Measurements from ENCODE around the gene NANS. TPM values are rescaled to one million over a fixed set of nuclear protein-coding genes. Genes with fewer than 3 reads are reported as not detected.
A peak's percentile ranks its signal among the peaks of the same experiment; 100 is the strongest.

NANS gene
- total RNA-seq, 2 donors from 2014 or later: 223 to 254 TPM

GRCh38 chr9:98078895-98079294 lies 22.4 kb downstream of the NANS start:
- Histone ChIP-seq H3K9me3 (no peaks in the 10 kb centered on the region), H3K4me1 (peaks cover 10% of the 10 kb centered on the region), H3K4me3 (no peak overlapping the region), H3K9ac (ENCODE audit: low read depth in 2 of 2, low read length in 2 of 2) (no peak overlapping the region), H3K36me3 (peaks cover 15% of the 10 kb centered on the region), H3K27ac (no peak overlapping the region), H3K27me3 (no peaks in the 10 kb centered on the region)
- no peak for TF ChIP-seq CTCF (IDR thresholded peaks at IDR 0.05)
- intact Hi-C loops (cut with DNase I): loop anchor here (5.0 to 10.0 kb wide), 3 partner anchors 38 to 186 kb away; partner anchors contain the start of gene TRIM14
- DNase-seq: no peak

GRCh38 chr9:98080326-98080725 lies 23.8 kb downstream of the NANS start:
- H3K27ac ChIP-seq: peak overlapping the region; percentile 64
- H3K9ac ChIP-seq (ENCODE audit: low read depth in 2 of 2, low read length in 2 of 2): no peak overlapping the region
- no peak overlapping the region for H3K4me3 ChIP-seq
- intact Hi-C loops (cut with DNase I): no loop called here
- TF ChIP-seq CTCF (IDR thresholded peaks at IDR 0.05): no peak
- H3K9me3 ChIP-seq: no peaks in the 10 kb centered on the region
- DNase-seq: no peak
- peaks cover 15% of the 10 kb centered on the region for H3K36me3 ChIP-seq
- H3K27me3 ChIP-seq: no peaks in the 10 kb centered on the region
- peaks cover 6% of the 10 kb centered on the region for H3K4me1 ChIP-seq

- Histone ChIP-seq H3K9me3 (no peaks in the 10 kb centered on the region), H3K27ac (peak overlapping the region; percentile 64), H3K9ac (ENCODE audit: low read depth in 2 of 2, low read length in 2 of 2) (peak overlapping the region in 1 of 2 donors; percentile 27), H3K4me3 (no peak overlapping the region), H3K4me1 (peaks cover 6% of the 10 kb centered on the region), H3K36me3 (peaks cover 15% of the 10 kb centered on the region), H3K27me3 (no peaks in the 10 kb centered on the region)
- TF ChIP-seq CTCF (IDR thresholded peaks at IDR 0.05): no peak
- DNase-seq: no peak
- intact Hi-C loops (cut with DNase I): no loop called here
These were observed 24.2 kb downstream of the NANS start for GRCh38 chr9:98080780-98081179.

- intact Hi-C loops (cut with DNase I): no loop called here
- DNase-seq: peak; percentile 57
- Histone ChIP-seq H3K4me3 (no peak overlapping the region), H3K36me3 (peaks cover 15% of the 10 kb centered on the region), H3K9ac (ENCODE audit: low read depth in 2 of 2, low read length in 2 of 2) (peak overlapping the region in 1 of 2 donors; percentile 48), H3K27me3 (no peaks in the 10 kb centered on the region), H3K9me3 (no peaks in the 10 kb centered on the region), H3K27ac (peak overlapping the region; percentile 64), H3K4me1 (peaks cover 6% of the 10 kb centered on the region)
- TF ChIP-seq CTCF (IDR thresholded peaks at IDR 0.05): no peak
These were observed 25.1 kb downstream of the NANS start for GRCh38 chr9:98081477-98082219.

GRCh38 chr9:98083061-98083501 lies 26.5 kb downstream of the NANS start:
- TF ChIP-seq CTCF (IDR thresholded peaks at IDR 0.05): no peak
- peak overlapping the region; percentile 64 for H3K27ac ChIP-seq
- no peak for DNase-seq
- H3K27me3 ChIP-seq: no peaks in the 10 kb centered on the region
- H3K4me3 ChIP-seq: no peak overlapping the region
- H3K9ac ChIP-seq (ENCODE audit: low read depth in 2 of 2, low read length in 2 of 2): no peak overlapping the region
- no peaks in the 10 kb centered on the region for H3K9me3 ChIP-seq
- intact Hi-C loops (cut with DNase I): no loop called here
- H3K36me3 ChIP-seq: peaks cover 15% of the 10 kb centered on the region
- H3K4me1 ChIP-seq: peaks cover 6% of the 10 kb centered on the region

Measured in colonic mucosa (tissue), 4 donors.